ENCODE results near the gene ABCC2. TPM values are rescaled to one million over a fixed set of nuclear protein-coding genes. Genes with fewer than 3 reads are reported as not detected.

ABCC2 gene
- total and polyA plus RNA-seq, 2 experiments from 2014 or later = 29.7 to 63.1 TPM

DNA sequence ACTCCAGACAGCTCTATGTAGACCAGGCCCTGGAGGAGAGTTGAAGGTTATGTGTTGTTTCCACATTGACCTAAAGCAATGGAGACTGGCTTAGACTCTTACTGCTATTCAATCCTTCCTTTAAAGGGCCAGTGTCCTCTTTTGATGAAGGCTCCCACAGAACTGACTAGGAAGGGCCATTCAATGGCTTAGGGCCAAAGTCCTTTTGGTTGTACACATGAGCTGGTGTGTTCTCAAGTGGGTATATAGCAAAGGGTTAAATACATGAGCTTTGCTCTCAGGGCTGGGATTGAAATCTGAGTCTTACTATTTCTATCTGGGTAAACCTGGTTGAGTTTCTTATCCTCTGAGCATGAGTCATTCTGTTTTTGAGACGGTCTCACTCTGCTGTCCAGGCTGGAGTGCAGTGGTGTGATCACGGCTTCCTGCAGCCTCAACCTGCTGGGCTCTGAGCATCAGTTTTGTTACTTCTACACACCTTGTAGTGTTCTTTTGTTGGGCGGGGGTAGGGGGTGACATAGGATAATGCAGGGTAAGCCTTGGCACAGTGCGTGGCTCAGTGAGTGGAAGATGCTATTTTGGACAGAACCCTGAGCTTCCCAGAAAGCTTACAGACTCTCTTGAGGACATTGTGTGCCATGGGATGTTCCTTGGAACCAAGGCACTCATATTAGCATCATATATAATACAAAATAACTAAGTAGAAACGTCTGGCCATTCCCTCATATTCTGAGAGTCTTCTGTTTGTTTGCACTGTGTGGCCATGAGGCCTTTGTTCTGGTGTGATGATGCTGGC lies 90.1 kb downstream of the ABCC2 start:
- peak; percentile 66 for DNase-seq (ENCODE audit: low spot score)
- H3K9me2 ChIP-seq (replicated peaks; ENCODE audit: insufficient read depth) = no peaks in the 10 kb centered on the region
- TF ChIP-seq EZH2 (IDR thresholded peaks at IDR 0.05; ENCODE audit: borderline replicate concordance) = no peak
- TF ChIP-seq EZH2phosphoT487 (IDR thresholded peaks at IDR 0.05; ENCODE audit: low read depth, severe bottlenecking, unreplicated experiment) = no peak
- TF ChIP-seq CTCF (IDR thresholded peaks at IDR 0.05; ENCODE audit: poor library complexity) = no peak
- H3K4me1 ChIP-seq (ENCODE audit: insufficient read depth) = peaks cover 10% of the 10 kb centered on the region
- H3K9me3 ChIP-seq (ENCODE audit: low read depth) = no peaks in the 10 kb centered on the region
- H3K36me3 ChIP-seq (replicated peaks; ENCODE audit: insufficient read depth, low read depth) = no peaks in the 10 kb centered on the region
- no peaks in the 10 kb centered on the region for H4K20me1 ChIP-seq (ENCODE audit: insufficient read depth, poor library complexity, severe bottlenecking)
- H3K79me2 ChIP-seq = no peaks in the 10 kb centered on the region
- H3K27me3 ChIP-seq = no peaks in the 10 kb centered on the region
- peak overlapping the region; percentile 67 for H3K27ac ChIP-seq
- no peak overlapping the region for H3K4me2 ChIP-seq
- no peak overlapping the region for H3K4me3 ChIP-seq
- H2AFZ ChIP-seq = no peak overlapping the region
- WGBS (ENCODE audit: low lambda C conversion rate, missing lambda C conversion rate) = 53% methylated on average over 5 of the region's 5 CpGs

- Histone ChIP-seq H4K20me1 (ENCODE audit: insufficient read depth, poor library complexity, severe bottlenecking) (no peaks in the 10 kb centered on the region), H3K4me3 (no peak overlapping the region), H3K9me2 (replicated peaks; ENCODE audit: insufficient read depth) (no peaks in the 10 kb centered on the region), H3K27ac (no peak overlapping the region), H3K4me1 (ENCODE audit: insufficient read depth) (peaks cover 5% of the 10 kb centered on the region), H3K27me3 (no peaks in the 10 kb centered on the region), H3K79me2 (no peaks in the 10 kb centered on the region), H3K9me3 (ENCODE audit: low read depth) (no peaks in the 10 kb centered on the region), H3K36me3 (replicated peaks; ENCODE audit: insufficient read depth, low read depth) (no peaks in the 10 kb centered on the region), H3K4me2 (no peak overlapping the region), H2AFZ (no peak overlapping the region)
- DNase-seq (ENCODE audit: low spot score) = no peak
- WGBS (ENCODE audit: low lambda C conversion rate, missing lambda C conversion rate) = 97% methylated on average over 5 of the region's 5 CpGs
- TF ChIP-seq CTCF (IDR thresholded peaks at IDR 0.05; ENCODE audit: poor library complexity) = no peak
- no peak for TF ChIP-seq EZH2phosphoT487 (IDR thresholded peaks at IDR 0.05; ENCODE audit: low read depth, severe bottlenecking, unreplicated experiment)
- TF ChIP-seq EZH2 (IDR thresholded peaks at IDR 0.05; ENCODE audit: borderline replicate concordance) = no peak
Measured at GRCh38 chr10:99873846-99874245, 91.4 kb downstream of the ABCC2 start.

DNA sequence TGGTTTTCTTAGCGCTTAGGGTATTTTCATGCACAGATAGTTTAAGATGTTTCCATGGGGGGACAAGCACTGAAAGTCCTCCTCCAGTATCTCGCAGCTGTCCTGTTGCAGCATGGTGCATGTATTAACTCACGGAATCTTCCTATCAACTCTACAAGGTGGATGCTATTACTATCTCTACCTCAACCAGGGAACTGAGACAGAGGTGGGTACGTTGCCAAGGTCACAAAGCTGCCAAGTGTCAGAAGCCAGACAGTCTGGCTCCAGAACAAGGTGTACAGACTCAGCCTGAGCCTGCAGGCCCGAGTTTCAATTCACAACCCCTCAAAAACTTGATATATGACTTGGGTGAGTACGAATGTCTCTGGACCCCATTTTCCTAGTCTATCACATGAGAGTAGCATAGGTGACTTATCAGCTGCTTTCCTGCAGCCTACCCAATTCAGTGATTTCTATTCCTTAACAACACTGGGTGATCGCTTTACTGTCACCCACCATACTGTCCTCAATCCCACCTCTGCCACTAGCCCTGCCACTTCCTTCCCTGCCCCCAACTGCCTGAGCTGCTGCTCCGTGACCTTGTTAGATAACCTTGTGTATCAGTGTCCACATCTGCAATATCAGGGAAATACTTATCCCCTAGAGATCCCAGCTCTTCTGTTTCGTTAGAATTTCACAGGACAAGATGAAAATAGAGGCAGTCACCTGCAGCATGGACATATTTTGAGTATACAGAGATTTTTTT lies 92.1 kb downstream of the ABCC2 start:
- Histone ChIP-seq H3K27me3 (no peaks in the 10 kb centered on the region), H3K36me3 (replicated peaks; ENCODE audit: insufficient read depth, low read depth) (no peaks in the 10 kb centered on the region), H3K9me3 (ENCODE audit: low read depth) (no peaks in the 10 kb centered on the region), H3K9me2 (replicated peaks; ENCODE audit: insufficient read depth) (no peaks in the 10 kb centered on the region), H3K4me2 (no peak overlapping the region), H3K4me1 (ENCODE audit: insufficient read depth) (peaks cover 5% of the 10 kb centered on the region), H3K27ac (no peak overlapping the region), H3K4me3 (no peak overlapping the region), H2AFZ (no peak overlapping the region), H4K20me1 (ENCODE audit: insufficient read depth, poor library complexity, severe bottlenecking) (no peaks in the 10 kb centered on the region), H3K79me2 (no peaks in the 10 kb centered on the region)
- DNase-seq (ENCODE audit: low spot score) = no peak
- TF ChIP-seq CTCF (IDR thresholded peaks at IDR 0.05; ENCODE audit: poor library complexity) (no peak), EZH2 (IDR thresholded peaks at IDR 0.05; ENCODE audit: borderline replicate concordance) (no peak), EZH2phosphoT487 (IDR thresholded peaks at IDR 0.05; ENCODE audit: low read depth, severe bottlenecking, unreplicated experiment) (no peak)
- WGBS (ENCODE audit: low lambda C conversion rate, missing lambda C conversion rate) = 82% methylated on average over 9 of the region's 9 CpGs
